Muscle layer of duodenum (tissue), 2 donors: ENCODE measurements around the gene MKRN3.
A peak's percentile ranks its signal among the peaks of the same experiment; 100 is the strongest.

Source experiments
- H3K27ac ChIP-seq: one replicate; pipeline ENCODE4 v1.7.0; 2013; ENCODE audit warnings: mild to moderate bottlenecking, low read length
- H3K27me3 ChIP-seq: one replicate; pipeline ENCODE4 v1.7.0; 2013; ENCODE audit warnings: low read depth, mild to moderate bottlenecking, control low read depth, low read length
- H3K36me3 ChIP-seq, 2 donors: one replicate each; pipeline ENCODE4 v1.7.0; 2013; ENCODE audit warnings: low read length in 2 of 2, control low read depth in 1 of 2, mild to moderate bottlenecking in 1 of 2; ENCODE audit not compliant: insufficient read depth in 2 of 2, control insufficient read depth in 1 of 2
- H3K4me1 ChIP-seq, 2 donors: one replicate each; pipeline ENCODE4 v1.7.0; 2013; ENCODE audit warnings: low read length in 2 of 2, mild to moderate bottlenecking in 2 of 2, control low read depth in 1 of 2, moderate library complexity in 1 of 2; ENCODE audit not compliant: insufficient read depth in 2 of 2, control insufficient read depth in 1 of 2
- H3K4me3 ChIP-seq, 2 donors: one replicate each; pipeline ENCODE4 v1.7.0; 2013; ENCODE audit warnings: low read length in 2 of 2, low read depth in 1 of 2, mild to moderate bottlenecking in 1 of 2
- H3K9me3 ChIP-seq, 2 donors: one replicate each; pipeline ENCODE4 v1.7.0; 2013; ENCODE audit warnings: low read length in 2 of 2, control low read depth in 1 of 2, mild to moderate bottlenecking in 1 of 2; ENCODE audit not compliant: control insufficient read depth in 1 of 2
- donor health status: healthy.

Gene MKRN3

GRCh38 chr15:23564821-23565394, 566 bp upstream of the MKRN3 start:
- H3K9me3 ChIP-seq, result no peaks in the 10 kb centered on the region
- no peaks in the 10 kb centered on the region for H3K27me3 ChIP-seq
- peaks cover 0 to 5% of the 10 kb centered on the region in 2 donors for H3K4me1 ChIP-seq
- H3K4me3 ChIP-seq, result peak overlapping the region in 1 of 2 donors; percentile 69
- H3K36me3 ChIP-seq, result no peaks in the 10 kb centered on the region
- no peak overlapping the region for H3K27ac ChIP-seq

DNA sequence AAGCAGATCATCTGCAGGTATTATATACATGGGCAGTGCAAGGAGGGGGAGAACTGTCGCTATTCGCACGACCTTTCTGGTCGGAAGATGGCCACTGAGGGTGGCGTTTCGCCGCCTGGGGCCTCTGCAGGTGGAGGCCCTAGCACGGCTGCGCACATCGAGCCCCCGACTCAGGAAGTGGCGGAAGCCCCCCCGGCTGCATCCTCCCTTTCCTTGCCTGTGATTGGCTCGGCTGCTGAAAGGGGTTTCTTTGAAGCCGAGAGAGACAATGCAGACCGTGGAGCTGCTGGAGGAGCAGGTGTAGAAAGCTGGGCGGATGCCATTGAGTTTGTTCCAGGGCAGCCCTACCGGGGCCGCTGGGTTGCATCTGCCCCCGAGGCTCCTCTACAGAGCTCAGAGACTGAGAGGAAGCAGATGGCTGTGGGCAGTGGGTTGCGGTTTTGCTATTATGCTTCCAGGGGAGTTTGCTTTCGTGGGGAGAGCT, 639 bp downstream of the MKRN3 start:
- no peaks in the 10 kb centered on the region for H3K27me3 ChIP-seq
- H3K4me1 ChIP-seq, result peaks cover 0 to 5% of the 10 kb centered on the region in 2 donors
- no peaks in the 10 kb centered on the region for H3K36me3 ChIP-seq
- H3K27ac ChIP-seq, result no peak overlapping the region
- peak overlapping the region in 1 of 2 donors; percentile 69 for H3K4me3 ChIP-seq
- H3K9me3 ChIP-seq, result no peaks in the 10 kb centered on the region

GRCh38 chr15:23566651-23567050, 1.2 kb downstream of the MKRN3 start:
- H3K4me3 ChIP-seq, result peak overlapping the region in 1 of 2 donors; percentile 69

DNA sequence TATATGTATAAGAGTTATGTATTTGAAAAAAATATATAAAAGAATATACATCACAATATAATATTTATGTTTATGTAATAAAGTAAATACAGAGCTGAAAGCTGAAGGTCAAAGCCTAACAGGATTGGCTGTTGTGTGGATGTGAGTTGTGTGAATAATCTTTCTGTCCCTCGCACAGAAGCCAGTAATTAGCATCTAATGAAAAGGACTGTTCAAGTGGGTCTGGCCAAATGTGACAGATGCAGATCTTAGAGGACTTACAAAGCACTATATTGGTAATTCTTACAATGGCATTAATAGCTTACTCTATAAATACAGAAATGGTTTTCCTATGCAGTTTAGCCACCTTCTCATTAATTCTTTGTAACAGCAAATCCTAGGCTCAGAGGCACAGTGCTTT, 2.4 kb downstream of the MKRN3 start:
- Histone ChIP-seq H3K27ac (no peak overlapping the region), H3K4me3 (no peak overlapping the region)

More at GRCh38 chr15:23566651-23567050, 1.2 kb downstream of the MKRN3 start:
- no peak overlapping the region for H3K27ac ChIP-seq
- H3K4me1 ChIP-seq, result peaks cover 0 to 5% of the 10 kb centered on the region in 2 donors
- H3K27me3 ChIP-seq, result no peaks in the 10 kb centered on the region
- H3K36me3 ChIP-seq, result no peaks in the 10 kb centered on the region
- H3K9me3 ChIP-seq, result no peaks in the 10 kb centered on the region

DNA sequence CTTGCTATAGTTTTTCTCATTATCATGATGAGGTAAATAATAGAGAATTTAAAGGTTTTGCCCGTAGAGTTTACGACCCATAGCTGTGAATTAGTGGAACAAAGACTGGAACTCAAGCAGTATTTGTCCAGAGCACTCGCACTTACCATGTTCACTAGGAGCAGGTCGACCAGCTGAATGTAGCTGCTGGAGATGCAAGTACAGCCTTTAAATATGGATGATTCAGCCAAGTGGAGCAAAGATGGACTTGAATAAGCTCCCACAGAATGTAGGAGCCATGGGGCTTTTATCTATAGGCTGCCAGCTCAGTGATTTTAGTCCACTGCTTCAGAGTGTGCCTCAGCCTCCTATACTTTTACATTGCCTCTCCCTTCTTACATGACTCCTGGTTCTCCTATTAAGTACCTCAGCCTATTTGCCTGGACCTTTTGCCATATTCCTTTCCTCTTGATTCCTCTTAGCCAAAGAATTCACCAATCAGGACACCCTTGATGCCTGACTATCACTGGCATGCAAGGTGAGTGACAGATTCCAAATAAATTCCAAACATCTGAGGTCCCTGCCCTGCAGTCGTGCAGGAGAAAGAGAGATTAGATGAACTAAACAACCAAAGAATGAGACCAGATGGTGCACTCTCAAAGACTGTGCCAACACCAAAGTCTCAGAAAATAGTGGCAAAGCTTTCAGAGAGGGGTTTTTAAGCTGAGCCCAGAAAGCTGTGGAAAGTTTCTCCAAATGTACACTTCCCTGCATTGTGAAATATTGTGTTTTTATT, 3.9 kb downstream of the MKRN3 start:
- H3K27ac ChIP-seq, result no peak overlapping the region
- no peaks in the 10 kb centered on the region for H3K27me3 ChIP-seq
- H3K4me1 ChIP-seq, result peaks cover 0 to 5% of the 10 kb centered on the region in 2 donors
- no peak overlapping the region for H3K4me3 ChIP-seq
- no peaks in the 10 kb centered on the region for H3K9me3 ChIP-seq
- H3K36me3 ChIP-seq, result no peaks in the 10 kb centered on the region

More for the DNA sequence above, 2.4 kb downstream of the MKRN3 start:
- Histone ChIP-seq H3K36me3 (no peaks in the 10 kb centered on the region), H3K27me3 (no peaks in the 10 kb centered on the region), H3K4me1 (peaks cover 0 to 5% of the 10 kb centered on the region in 2 donors), H3K9me3 (no peaks in the 10 kb centered on the region)

DNA sequence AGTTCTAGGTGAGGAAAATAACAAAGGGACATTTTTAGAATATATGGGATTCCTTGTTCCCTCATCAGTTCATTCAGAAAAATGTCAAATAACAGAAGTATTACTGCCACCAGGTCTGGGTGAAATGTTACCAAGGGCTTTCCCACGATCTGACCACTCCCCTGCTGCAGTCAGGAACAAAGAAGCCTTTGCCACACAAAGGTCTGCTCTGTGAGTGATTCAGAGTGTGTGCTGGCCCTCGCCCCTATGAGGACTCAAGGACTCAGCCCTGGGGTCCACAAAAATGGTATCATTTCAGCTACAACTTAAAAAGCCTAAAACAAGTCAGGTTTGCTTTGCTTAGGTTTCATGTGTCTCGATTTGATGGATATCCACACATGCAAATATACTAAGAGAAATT, 5.0 kb downstream of the MKRN3 start:
- no peaks in the 10 kb centered on the region for H3K27me3 ChIP-seq
- no peaks in the 10 kb centered on the region for H3K36me3 ChIP-seq
- H3K4me1 ChIP-seq, result peaks cover 0 to 5% of the 10 kb centered on the region in 2 donors
- no peak overlapping the region for H3K4me3 ChIP-seq
- no peaks in the 10 kb centered on the region for H3K9me3 ChIP-seq
- H3K27ac ChIP-seq, result no peak overlapping the region

GRCh38 chr15:23572844-23573243, 7.4 kb downstream of the MKRN3 start:
- no peaks in the 10 kb centered on the region for H3K9me3 ChIP-seq
- no peaks in the 10 kb centered on the region for H3K36me3 ChIP-seq
- H3K4me1 ChIP-seq, result no peaks in the 10 kb centered on the region
- no peaks in the 10 kb centered on the region for H3K27me3 ChIP-seq
- H3K4me3 ChIP-seq, result no peak overlapping the region
- no peak overlapping the region for H3K27ac ChIP-seq

- H3K36me3 ChIP-seq, result no peaks in the 10 kb centered on the region
- H3K4me3 ChIP-seq, result no peak overlapping the region
- H3K4me1 ChIP-seq, result no peaks in the 10 kb centered on the region
- no peak overlapping the region for H3K27ac ChIP-seq
- H3K9me3 ChIP-seq, result no peaks in the 10 kb centered on the region
- H3K27me3 ChIP-seq, result no peaks in the 10 kb centered on the region
These were observed 9.3 kb downstream of the MKRN3 start for GRCh38 chr15:23574742-23575141.

- Histone ChIP-seq H3K27ac (no peak overlapping the region), H3K36me3 (no peaks in the 10 kb centered on the region), H3K27me3 (no peaks in the 10 kb centered on the region), H3K9me3 (no peaks in the 10 kb centered on the region), H3K4me3 (no peak overlapping the region), H3K4me1 (no peaks in the 10 kb centered on the region)
These were observed 10.6 kb downstream of the MKRN3 start for GRCh38 chr15:23576061-23576460.

DNA sequence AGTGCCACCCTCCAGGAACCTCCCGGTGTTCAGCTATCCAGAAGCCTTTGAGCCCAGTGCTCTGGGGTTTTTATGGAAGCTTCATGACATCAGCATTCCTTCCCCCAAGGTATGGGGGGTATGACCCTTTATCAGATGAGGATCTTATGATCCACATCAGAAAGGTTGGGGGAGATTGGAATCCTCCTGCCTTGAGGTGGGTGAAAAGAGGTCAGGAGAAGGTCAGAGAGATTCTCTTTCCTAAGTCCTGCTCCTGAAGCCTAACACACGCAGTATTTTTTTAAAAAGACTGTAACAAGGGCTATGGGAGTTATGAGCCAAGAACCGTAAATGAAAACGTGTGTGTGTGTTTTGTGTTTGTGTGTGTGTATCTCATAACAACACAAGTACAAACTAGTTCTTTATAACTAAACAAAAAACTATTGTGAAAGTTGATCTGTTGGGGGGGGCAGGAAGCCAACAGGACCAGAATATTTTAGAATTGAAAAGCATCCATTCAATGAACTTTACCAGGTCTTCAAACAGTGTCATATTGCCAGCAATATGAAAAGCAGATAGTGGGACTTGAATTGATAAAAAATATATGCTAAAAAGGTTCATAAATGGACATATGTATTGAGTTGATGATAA, 13.2 kb downstream of the MKRN3 start:
- Histone ChIP-seq H3K9me3 (no peaks in the 10 kb centered on the region), H3K4me1 (no peaks in the 10 kb centered on the region), H3K27me3 (no peaks in the 10 kb centered on the region), H3K36me3 (no peaks in the 10 kb centered on the region), H3K27ac (no peak overlapping the region), H3K4me3 (no peak overlapping the region)

GRCh38 chr15:23588268-23588667, 22.8 kb downstream of the MKRN3 start:
- Histone ChIP-seq H3K4me1 (no peaks in the 10 kb centered on the region), H3K27ac (no peak overlapping the region), H3K4me3 (no peak overlapping the region), H3K27me3 (no peaks in the 10 kb centered on the region), H3K36me3 (no peaks in the 10 kb centered on the region), H3K9me3 (no peaks in the 10 kb centered on the region)
